HG03108 (cell line): ENCODE measurements around the gene MAP1LC3B.
"Not testable (repeated sequence)": the region's sequence is repeated elsewhere in the genome, so short reads cannot be mapped to it uniquely, and the experiment has no call there.

Experiments
- ATAC-seq: cut with Tn5 transposase; IDR thresholded peaks from one replicate; pipeline ENCODE4 v1.9.1; 2021; ENCODE audit warnings: moderate library complexity; ENCODE audit not compliant: unreplicated experiment

The MAP1LC3B gene

GRCh38 chr16:87360862-87361610 is 31.1 kb upstream of the MAP1LC3B start:
- ATAC-seq = no peak

- ATAC-seq = no peak
Observed at GRCh38 chr16:87361916-87362619, 30.1 kb upstream of the MAP1LC3B start.

GRCh38 chr16:87362828-87363559 is 29.1 kb upstream of the MAP1LC3B start:
- not testable (repeated sequence) for ATAC-seq

GRCh38 chr16:87363771-87364455 is 28.2 kb upstream of the MAP1LC3B start:
- ATAC-seq = no peak

GRCh38 chr16:87365021-87365713 is 27.0 kb upstream of the MAP1LC3B start:
- ATAC-seq = no peak

GRCh38 chr16:87366288-87366687 is 25.8 kb upstream of the MAP1LC3B start:
- ATAC-seq = no peak

- no peak for ATAC-seq
Observed at GRCh38 chr16:87366930-87367329, 25.2 kb upstream of the MAP1LC3B start.

- no peak for ATAC-seq
Observed at GRCh38 chr16:87367529-87367928, 24.6 kb upstream of the MAP1LC3B start.

GRCh38 chr16:87368029-87368770 is 23.9 kb upstream of the MAP1LC3B start:
- no peak for ATAC-seq

GRCh38 chr16:87369117-87369765 is 22.9 kb upstream of the MAP1LC3B start:
- no peak for ATAC-seq

GRCh38 chr16:87369796-87370719 is 22.1 kb upstream of the MAP1LC3B start:
- ATAC-seq = no peak

- ATAC-seq = no peak
Observed at GRCh38 chr16:87371261-87371866, 20.8 kb upstream of the MAP1LC3B start.

GRCh38 chr16:87372305-87372704 is 19.8 kb upstream of the MAP1LC3B start:
- ATAC-seq = no peak

GRCh38 chr16:87374313-87374712 is 17.8 kb upstream of the MAP1LC3B start:
- ATAC-seq = no peak

GRCh38 chr16:87375426-87376135 is 16.6 kb upstream of the MAP1LC3B start:
- no peak for ATAC-seq

GRCh38 chr16:87376660-87377059 is 15.5 kb upstream of the MAP1LC3B start:
- ATAC-seq = no peak

- not testable (repeated sequence) for ATAC-seq
Observed at GRCh38 chr16:87379312-87379752, 12.8 kb upstream of the MAP1LC3B start.
